DMS53 treated with DMSO at 0.1 percent for 48 hours (cell line): ENCODE data around the gene RNF32.
"Not testable (repeated sequence)": the region's sequence is repeated elsewhere in the genome, so short reads cannot be mapped to it uniquely, and the experiment has no call there.

ENCODE experiments used
- DNase-seq: peaks from one replicate; lab custom pipeline; 2025; ENCODE audit not compliant: unreplicated experiment; lab: John Stamatoyannopoulos, UW

The RNF32 gene

DNA sequence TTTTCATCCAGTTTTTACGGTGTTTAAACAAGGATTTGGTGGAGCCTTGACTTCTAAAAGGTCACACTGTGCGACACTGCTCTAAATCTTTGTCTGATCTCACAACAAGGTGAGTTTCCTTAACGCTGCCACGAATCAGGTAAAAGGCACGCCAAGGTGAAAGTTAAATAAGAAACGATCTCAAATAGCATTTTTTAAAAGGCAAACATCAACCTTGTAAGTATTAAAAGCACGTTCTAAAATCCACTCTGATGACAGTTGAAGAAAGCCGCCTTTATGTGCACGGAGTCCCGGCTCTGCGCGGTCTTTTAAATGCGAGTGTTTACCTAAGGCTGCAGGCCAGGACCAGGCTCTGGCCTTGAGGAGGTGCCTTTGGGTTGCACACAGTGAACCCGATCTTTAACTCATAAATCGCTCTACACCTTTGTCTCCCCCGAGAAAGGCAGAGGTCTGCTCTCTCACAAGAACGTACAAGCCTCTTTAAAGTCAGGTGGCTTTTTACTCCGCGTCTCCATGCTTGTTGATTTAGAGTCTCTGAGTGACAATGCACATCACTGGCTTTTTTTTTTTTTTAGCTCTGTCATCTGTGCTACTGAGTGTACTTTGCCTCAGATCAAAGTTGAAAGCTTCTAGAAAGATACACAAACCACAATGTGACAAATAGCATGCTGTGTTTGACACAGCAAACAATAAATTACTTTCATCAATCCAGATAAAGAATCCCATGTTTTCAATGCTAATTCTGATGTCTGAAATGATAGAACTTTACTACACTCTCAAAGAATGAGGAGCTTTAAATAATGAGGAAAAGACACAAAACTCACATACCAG, 25.9 kb upstream of the RNF32 start:
- peak; percentile 63 for DNase-seq

DNA sequence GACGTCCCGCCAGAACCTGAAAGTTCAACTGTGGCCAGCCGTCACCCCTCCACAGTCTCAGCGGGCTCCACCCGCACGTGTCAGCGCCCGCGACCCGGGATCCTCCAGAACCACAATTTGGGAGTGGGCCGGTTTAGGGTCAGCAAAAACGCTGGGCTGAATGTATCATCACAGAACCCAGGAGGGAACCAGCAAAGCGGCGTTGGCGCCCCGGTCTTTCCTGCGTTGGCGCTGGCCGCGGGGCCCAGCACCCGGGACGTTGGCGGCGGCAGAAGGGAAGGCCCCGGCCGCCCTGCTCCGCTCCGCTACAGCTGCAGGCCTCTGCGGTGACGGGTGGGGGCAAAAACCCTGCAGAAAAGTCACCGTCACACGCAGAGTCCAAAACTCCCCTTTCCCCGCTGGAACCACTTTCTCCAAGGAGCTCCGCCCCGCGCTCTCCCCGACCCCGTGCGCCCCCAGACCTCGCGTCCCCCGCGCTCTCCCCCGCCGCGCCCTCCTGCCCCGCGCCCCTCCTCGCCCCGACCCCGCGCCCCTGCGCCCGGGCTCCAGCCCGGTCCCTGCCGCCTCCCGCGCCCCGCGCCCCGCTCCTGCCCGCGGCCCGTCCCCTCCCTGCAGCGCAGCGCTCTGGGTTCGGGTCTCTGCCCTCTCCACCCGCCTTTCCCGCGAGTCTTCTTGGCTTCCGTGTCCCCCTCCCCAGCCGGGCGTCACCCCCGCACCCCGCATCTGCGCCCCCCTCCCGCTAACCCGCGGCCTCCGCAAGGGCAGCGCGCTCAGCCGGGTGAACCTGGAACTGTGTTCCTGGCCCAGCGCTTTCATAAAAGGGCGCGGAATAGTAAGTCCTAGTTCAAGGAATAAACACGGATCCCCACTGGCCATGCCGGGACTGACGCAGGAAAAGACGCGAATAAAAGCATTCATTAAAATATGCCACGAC, 24.0 kb upstream of the RNF32 start:
- no peak for DNase-seq

DNA sequence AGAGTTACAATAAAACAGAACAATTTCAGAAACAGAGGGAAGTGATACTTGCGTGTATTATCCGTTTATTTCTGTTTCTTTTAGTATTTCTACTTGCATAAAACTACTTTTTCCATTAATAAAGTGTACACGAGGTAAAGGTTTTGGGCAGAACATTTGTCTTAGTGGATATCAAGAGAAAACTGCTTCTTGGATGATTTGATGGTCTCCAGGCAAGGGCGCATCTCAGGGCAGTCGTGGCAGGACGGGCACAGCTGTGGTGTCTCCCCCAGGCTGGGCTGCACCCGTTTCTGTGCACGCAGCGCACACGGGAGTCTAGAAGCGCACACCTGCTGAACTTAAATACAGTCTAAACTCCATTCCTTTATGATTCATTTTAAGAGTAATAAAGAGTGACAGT, 23.4 kb upstream of the RNF32 start:
- DNase-seq, result no peak

DNA sequence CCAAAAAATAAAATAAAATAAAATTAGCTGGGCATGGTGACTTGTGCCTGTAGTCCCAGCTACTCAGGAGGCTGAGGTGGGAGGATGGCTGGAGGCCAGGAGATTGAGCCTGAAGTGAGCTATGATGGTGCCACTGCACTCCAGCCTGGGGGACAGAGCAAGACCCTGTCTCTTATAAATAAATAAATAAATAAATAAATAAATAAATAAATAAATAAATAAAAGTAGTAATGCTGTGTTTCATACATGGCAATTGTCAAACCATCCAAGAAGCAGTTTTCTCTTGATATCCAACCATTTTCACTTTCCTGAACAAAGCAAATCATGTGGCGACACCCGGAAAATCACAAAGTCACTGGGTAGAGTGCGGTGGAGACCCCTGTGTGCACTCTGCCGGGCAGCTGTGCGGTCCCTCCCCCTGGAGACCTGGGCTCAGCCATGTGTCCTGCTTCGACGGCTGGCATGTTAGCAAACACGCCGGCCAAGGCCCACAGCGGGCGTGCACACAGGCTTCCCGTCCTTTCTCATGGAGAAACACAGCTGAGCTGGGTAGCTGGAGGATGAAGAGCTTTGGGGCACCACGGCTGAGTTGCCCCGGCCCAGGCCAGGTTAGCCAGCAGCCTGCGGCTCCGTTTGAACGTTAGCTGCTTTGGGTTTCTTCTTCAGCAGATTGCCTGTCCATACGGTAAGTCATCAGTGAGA, 22.3 kb upstream of the RNF32 start:
- DNase-seq, result no peak

DNA sequence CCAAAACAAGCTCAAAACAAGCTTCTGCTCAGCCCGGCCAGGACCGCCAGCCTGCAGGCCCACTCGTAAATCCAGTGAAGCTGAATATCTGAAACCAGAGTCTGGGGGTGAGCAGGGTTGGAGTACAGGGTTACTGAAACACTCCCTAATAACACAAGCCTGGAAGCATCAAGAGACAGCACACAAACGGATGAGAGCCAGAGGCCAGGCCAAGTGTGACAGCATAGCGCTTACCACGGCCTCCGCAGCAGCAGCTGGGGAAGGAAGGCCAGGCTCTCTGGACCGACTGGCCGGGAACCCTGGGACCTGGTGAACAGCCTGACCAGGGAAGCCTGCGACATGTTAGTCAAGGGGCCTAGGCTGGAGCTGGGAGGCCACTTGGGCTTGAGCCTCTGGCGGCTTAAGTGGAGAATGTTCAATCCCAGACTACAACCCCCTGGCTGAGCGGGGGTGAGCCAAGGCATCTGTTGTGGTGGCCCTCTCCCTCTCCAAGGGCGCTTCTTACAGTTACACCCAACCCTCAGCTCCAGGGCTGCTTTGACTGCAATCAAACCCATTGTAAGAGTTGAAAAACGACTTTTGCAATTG, 21.7 kb upstream of the RNF32 start:
- DNase-seq, result no peak

DNA sequence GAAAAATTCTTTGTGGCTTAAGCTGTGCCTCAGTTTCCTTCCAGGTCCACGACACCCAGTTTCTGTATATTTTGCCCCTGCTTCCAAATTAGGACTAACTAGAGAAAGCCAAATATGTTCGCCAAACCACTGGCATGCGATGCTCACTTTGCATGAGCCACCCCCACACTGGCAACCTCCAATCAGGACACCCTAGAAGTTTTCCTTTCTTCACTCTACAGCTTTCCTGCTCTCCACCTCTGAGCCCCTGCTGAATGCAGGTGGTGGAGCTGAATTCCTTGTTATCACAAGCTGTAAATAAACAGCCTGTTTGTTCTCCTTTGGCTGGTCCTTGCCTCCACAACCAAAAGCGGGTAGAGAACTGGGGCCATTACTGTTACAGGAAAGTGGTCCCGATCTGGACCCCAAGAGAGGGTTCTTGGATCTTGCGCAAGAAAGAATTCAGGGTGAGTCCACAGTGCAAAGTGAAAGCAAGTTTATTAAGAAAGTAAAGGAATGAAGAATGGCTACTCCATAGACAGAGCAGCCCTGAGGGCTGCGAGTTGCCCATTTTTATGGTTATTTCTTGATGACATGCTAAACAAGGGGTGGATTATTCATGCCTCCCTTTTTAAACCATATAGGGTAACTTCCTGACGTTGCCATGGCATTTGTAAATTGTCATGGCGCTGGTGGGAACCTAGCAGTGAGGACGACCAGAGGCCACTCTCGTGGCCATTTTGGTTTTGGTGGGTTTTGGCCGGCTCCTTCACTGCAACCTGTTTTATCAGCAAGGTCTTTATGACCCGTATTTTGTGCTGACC, 20.9 kb upstream of the RNF32 start:
- not testable (repeated sequence) for DNase-seq

DNA sequence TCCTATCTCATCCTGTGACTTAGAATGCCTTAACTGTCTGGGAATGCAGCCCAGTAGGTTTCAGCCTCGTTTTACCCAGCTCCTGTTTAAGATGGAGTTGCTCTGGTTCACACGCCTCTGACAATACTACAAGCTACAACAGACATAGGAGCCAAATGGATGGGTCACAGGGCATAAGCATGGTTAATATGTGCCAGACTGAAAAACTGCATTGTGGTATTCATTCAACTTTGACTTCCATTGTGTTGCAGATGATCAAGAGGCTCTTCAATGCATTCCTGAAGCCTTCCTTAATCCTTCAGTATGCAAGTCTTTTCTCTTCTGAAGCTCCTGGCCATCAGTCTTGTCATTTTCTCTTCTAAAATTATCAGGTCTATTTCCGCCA, 20.3 kb upstream of the RNF32 start:
- no peak for DNase-seq

DNA sequence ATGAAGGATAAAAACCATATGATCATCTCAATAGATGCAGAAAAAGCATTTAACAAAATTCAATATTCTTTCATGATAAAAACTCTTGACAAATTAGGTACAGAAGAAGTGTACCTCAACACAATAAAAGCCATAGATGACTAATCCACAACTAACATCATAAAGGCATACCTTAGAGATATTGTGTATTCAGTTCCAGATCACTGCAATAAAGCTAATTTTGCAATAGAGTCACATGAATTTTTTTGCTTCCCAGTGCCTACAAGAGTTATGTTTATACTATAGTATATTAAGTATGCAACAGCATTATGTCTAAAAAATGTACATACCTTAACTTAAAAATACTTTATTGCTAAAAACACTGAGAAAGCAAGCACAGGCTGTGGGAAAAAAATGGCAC, 18.9 kb upstream of the RNF32 start:
- peak; percentile 39 for DNase-seq

DNA sequence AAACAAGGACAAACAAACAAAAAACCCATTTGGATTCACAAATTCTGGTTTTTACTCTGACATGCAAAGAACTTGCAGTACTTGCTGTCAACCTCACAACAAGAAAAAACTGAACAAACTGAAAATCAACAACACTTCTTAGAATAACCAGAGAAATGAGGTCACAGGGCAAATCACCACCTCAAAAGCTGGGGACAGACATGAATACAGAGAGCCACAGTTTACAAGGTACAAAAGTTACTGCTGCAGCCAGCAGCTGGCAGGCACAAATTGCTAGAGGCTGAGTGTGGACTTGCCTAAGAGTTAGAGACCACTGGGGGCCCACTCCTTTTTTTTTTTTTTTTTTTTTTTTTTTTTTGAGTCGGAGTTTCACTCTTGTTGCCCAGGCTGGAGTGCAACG, 15.0 kb upstream of the RNF32 start:
- DNase-seq, result no peak

DNA sequence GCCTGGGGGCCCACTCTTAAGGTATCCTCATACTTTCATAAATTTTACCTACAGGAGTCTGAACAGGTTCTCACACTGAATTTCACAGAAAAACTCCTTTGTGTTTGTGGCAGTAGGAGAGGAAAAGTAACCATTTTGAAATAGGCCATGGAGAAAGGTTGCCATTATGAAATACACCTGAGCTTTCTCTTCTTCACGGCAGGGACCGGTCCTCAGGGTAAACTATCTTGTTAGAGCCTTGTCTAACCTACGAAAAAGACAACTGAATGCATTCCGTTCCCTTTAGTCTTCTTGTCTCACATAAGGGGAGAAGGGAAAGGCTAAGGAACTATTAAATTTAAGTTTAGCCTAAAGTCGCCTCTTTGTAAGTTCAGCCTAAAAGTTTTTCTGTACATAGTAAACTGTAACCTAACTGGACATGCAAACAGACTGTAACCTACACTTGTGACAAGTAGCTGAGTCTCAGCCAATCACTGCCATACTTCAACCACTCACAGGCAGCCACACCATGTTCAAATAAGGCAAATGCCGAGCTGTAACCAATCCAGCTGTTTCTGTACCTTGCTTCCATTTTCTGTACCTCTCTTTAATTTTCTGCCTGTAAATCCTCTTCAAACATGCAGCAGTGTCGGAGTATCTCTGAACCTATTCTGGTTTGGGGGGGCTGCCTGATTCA, 14.2 kb upstream of the RNF32 start:
- no peak for DNase-seq

DNA sequence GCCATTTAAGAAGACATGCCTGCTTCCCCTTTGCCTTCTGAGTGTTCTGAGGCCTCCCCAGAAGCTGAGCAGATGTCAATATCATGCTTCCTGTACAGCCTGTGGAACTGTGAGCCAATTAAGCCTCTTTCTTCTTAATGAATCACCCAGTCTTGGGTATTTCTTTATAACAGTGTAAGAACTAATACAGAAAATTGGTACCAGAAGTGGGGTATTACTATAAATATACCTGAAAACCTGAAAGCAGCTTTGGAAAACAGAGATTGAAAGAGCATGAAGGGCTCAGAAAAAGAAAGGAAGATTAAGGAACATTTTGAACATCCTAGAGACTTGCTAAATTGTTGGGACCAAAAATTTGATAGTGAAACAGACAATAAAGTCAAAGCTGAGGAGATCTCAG, 12.0 kb upstream of the RNF32 start:
- DNase-seq, result no peak

DNA sequence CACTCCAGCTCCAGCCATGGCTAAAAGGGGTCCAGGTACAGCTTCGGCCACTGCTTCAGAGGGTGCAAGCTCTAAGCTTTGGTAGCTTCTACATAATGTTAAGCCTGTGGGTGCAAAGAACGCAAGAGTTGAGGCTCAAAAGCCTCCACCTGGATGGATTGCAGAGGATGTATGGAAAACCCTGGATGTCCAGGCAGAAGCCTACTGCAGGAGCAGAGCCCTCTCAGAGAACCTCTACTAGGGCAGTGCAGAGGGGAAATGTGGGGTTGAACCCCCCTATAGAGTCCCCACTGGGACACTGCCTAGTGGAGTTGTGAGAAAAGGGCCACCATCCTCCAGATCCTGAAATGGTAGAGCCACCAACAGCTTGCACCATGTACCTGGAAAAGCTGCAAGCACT, 10.7 kb upstream of the RNF32 start:
- DNase-seq, result no peak

DNA sequence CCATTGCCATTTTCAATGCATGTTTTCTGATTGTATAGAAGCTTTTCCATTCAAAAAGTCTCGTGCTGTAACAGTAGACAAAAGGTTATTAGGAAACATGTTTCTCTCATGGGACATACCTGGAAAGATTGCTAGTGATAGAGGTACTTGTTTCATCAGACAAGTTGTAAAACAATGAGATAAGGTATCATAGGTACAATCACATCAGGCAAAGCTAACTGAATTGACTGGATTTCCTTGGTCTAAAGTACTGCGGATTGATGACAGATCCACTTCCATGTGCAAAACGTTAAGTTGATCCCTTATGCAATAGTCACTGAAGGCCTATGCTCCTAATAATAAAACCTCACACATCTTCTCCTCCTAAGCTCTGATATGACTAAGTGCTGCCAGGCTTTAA, 6.5 kb upstream of the RNF32 start:
- no peak for DNase-seq

DNA sequence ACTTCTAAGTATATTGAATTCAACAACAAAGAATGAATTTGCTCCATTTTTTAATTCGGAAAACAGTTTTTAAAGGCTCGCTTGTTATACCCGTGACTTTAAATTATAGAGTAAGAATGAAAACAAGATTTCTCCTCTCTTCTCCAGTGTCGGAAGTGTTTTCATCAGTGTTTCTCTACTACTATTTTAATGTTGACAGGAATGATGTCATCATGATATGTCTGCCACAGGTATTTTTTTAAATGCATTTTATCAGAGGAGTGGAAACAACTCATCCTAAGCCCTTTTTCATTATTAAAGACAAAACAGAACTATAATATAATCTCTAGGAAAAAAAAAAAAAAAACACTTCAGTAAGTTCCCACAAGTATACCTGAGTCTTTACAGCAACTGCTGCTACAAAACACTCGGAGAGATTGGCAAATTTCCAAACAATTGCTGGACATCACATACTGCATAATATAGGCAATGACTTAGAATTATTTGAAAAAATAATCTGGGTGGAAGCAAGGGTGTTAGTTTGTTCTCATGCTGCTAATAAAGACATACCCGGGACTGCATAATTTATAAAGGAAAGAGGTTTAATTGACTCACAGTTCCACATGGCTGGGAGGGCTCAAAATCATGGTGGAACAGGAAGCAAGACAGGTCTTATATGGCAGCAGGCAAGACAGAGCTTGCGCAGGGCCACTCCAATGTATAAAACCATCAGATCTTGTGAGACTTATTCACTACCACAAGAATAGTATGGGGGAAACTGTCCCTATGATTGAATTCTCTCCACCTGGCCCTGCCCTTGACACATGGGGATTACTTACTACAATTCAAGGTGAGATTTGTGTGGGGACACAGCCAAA, 4.8 kb upstream of the RNF32 start:
- no peak for DNase-seq

DNA sequence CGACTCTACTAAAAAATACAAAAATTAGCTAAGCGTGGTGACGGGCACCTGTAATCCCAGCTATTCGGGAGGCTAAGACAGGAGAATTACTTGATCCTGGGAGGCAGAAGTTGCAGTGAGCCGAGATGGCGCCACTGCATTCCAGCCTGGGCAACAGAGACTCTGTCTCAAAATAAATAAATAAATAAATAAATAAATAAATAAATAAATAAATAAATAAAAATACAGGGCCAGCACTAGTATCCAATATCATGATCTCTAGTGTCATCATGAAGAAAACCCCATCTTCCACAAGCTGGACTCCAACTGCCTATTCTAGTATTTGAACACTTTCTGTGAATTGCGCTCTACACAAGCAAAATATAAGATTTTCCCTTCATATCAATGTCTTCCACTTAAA, 3.5 kb upstream of the RNF32 start:
- not testable (repeated sequence) for DNase-seq

DNA sequence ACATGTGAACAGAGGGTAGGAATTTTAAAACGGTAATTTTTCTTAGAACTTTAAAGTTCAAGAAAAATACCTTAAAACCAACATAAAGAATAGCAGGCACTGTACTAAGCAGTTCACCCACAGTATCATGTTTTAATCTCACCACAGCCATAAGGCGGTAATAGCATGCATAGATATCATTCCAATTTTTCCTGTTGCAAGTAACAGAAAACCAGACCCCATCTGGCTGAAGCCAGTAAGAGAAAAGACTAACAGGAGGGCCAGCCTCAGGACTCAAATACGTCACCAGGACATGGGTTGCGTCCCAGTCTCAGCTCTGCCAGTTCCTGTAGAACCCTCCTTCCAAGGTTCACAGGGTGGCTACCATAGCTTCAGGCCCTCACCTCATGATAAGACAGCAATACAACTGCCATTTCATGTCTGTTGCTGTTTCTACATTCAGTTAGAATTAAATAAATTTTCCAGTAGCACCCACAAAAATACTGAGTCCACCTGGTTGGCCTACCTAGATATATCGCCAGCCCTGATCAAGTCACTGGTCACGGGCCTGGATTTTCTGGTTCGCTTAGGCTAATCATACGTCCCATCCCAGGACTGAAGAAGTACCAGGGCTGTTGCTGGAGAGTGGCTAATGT, 2.0 kb upstream of the RNF32 start:
- DNase-seq, result no peak

DNA sequence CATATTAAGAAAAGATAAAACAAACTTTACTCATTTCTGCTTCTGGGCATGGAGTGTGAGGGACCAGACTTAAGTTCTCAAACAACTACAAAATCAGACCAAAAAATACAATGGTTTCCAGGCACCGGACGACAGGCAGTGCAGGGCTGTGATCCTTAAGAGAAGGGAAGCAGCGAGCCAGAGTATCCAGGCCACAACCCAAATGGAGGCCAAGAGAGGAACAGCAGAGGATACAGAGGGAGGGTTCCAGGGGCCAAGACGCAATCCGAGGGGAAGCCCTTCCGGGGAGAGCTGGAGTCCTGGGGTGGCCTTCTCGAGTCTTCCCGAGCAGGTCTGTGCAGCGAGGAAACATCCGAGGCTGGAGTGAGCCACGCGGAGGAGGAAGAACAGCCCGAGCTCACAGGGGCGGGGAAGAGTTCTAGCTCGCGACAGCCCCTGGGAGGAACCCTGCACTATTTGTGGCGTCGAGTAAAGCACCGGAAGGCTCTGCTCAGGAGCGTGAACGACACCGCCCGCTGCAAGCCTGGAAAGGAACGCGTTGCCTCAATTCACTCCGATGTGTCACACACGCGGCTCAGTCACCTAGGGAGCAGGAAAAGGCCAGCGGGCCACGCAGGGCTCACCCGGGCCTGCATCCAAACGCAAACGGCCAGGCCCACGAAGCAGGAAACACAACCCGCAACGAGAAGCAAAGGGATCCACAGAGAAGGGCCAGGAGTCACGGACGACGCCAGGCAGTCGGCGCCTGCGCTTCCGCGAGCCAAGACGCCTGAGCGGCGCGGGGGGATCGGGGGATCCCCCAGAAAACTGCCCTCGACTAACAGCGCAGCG, 933 bp upstream of the RNF32 start:
- DNase-seq, result peak; percentile 78
